ENCODE measurements around the gene CCDC89.

DNA sequence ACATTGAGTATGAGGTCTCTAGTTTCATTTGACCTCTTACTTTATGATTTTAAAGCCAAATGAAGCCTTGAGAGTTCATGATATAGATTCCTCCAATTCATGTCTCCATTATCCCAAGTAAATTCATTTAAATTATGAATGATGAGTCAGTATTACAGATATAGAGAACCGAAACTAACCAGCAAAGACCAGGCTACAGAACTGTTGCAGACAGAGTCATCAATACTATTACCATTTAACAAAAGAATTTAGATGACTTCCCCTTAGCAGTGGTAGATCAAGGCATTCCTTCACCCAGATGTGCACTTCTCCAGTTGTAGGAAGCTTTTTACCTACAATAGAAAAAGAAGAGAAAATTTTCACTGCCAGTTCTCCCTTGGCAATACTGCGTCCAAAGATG lies 11.8 kb upstream of the CCDC89 start:
- TF ChIP-seq CTCF (IDR thresholded peaks at IDR 0.05) (no peak), EP300 (IDR thresholded peaks at IDR 0.05) (no peak), POLR2A (IDR thresholded peaks at IDR 0.05) (no peak)

Data from tibial nerve (tissue), 4 donors.